Stimulated activated CD8-positive, alpha-beta memory T cell treated with anti-CD3 and anti-CD28 coated beads, Interleukin-12 subunit alpha, Interleukin-12 subunit beta, amount 100 ng/mL, for 1 hour (primary cell): ENCODE measurements around the gene PCDHGB3.
"Not testable (repeated sequence)": the region's sequence is repeated elsewhere in the genome, so short reads cannot be mapped to it uniquely, and the experiment has no call there.

ENCODE experiments used
- DNase-seq: peaks from one replicate; pipeline ENCODE4 v3.0.0-alpha.2; 2020; ENCODE audit warnings: low read depth

The PCDHGB3 gene

GRCh38 chr5:141359790-141360426 lies 10.1 kb upstream of the PCDHGB3 start, which contains the start of gene PCDHGB2:
Gene PCDHGB2 (plus strand): TSS chr5:141359994. CDS start chr5:141360136, 142 bp downstream.
- DNase-seq, result no peak

GRCh38 chr5:141360685-141361084 lies 9.4 kb upstream of the PCDHGB3 start:
- DNase-seq, result no peak

GRCh38 chr5:141362719-141363118 lies 7.3 kb upstream of the PCDHGB3 start:
- no peak for DNase-seq

- no peak for DNase-seq
These were observed 5.9 kb upstream of the PCDHGB3 start, which contains the start of gene PCDHGA5 for GRCh38 chr5:141363952-141364660. Gene PCDHGA5 (plus strand): TSS chr5:141364162. CDS start chr5:141364331, 169 bp downstream.

- no peak for DNase-seq
These were observed 3.8 kb upstream of the PCDHGB3 start for GRCh38 chr5:141366016-141366896.

GRCh38 chr5:141371572-141372475 lies 1.8 kb downstream of the PCDHGB3 start:
- no peak for DNase-seq

GRCh38 chr5:141373673-141374317 lies 3.8 kb downstream of the PCDHGB3 start, which contains the start of gene PCDHGA6:
Gene PCDHGA6 (plus strand): TSS chr5:141373891. CDS start chr5:141374084, 193 bp downstream.
- DNase-seq, result no peak

- no peak for DNase-seq
These were observed 4.6 kb downstream of the PCDHGB3 start for GRCh38 chr5:141374627-141375026.

- not testable (repeated sequence) for DNase-seq
These were observed 5.6 kb downstream of the PCDHGB3 start for GRCh38 chr5:141375444-141376155.

- DNase-seq, result no peak
These were observed 12.6 kb downstream of the PCDHGB3 start, which contains the start of gene PCDHGA7 for GRCh38 chr5:141382469-141383294. Gene PCDHGA7 (plus strand): TSS chr5:141382742. CDS start chr5:141382900, 158 bp downstream.

GRCh38 chr5:141383345-141383744 lies 13.3 kb downstream of the PCDHGB3 start:
- DNase-seq, result no peak

- no peak for DNase-seq
These were observed 14.6 kb downstream of the PCDHGB3 start for GRCh38 chr5:141384471-141385267.

- DNase-seq, result not testable (repeated sequence)
These were observed 17.7 kb downstream of the PCDHGB3 start, which contains the start of gene PCDHGB4 for GRCh38 chr5:141387557-141388311. Gene PCDHGB4 (plus strand): TSS chr5:141387698. CDS start chr5:141387885, 187 bp downstream.

- no peak for DNase-seq
These were observed 18.6 kb downstream of the PCDHGB3 start for GRCh38 chr5:141388661-141389060.

- no peak for DNase-seq
These were observed 19.4 kb downstream of the PCDHGB3 start for GRCh38 chr5:141389153-141390042.
